Measurements from ENCODE around the gene SYK.

Gene SYK

GRCh38 chr9:90915693-90916092, 114.1 kb downstream of the SYK start:
- H3K36me3 ChIP-seq (ENCODE audit: control insufficient read depth in 2 of 2, insufficient read depth in 1 of 2, low read length in 2 of 2), result no peaks in the 10 kb centered on the region
- no peak overlapping the region for H3K27ac ChIP-seq (ENCODE audit: extremely low read depth, low read depth, low read length)
- H3K9me3 ChIP-seq (ENCODE audit: control insufficient read depth, insufficient read depth, low read depth, low read length), result no peaks in the 10 kb centered on the region
- no peak overlapping the region for H3K4me3 ChIP-seq (ENCODE audit: low read depth, low read length)
- TF ChIP-seq ZSCAN30 (tag by site-specific recombination; IDR thresholded peaks at IDR 0.05), result no peak
- TF ChIP-seq ZNF114 (tag by site-specific recombination; IDR thresholded peaks at IDR 0.05), result no peak
- no peak for TF ChIP-seq BCL11B (tag by site-specific recombination; IDR thresholded peaks at IDR 0.05; ENCODE audit: low read depth)
- no peak for TF ChIP-seq ZNF621 (tag by site-specific recombination; IDR thresholded peaks at IDR 0.05)
- CTCF ChIA-PET, result interaction anchor here (0.6 to 4.7 kb wide), 47 partner anchors 9 to 1313 kb away, joined by 3 to 94 read pairs (median 4); partner anchors contain the start of gene NFIL3
- POLR2A ChIA-PET, result interaction anchor here (0.7 kb wide), 1 partner anchor 86 kb away, joined by 3 read pairs; no protein-coding TSS in a partner anchor
- H3K4me1 ChIP-seq (ENCODE audit: control insufficient read depth, insufficient read depth, low read length), result no peaks in the 10 kb centered on the region

DNA sequence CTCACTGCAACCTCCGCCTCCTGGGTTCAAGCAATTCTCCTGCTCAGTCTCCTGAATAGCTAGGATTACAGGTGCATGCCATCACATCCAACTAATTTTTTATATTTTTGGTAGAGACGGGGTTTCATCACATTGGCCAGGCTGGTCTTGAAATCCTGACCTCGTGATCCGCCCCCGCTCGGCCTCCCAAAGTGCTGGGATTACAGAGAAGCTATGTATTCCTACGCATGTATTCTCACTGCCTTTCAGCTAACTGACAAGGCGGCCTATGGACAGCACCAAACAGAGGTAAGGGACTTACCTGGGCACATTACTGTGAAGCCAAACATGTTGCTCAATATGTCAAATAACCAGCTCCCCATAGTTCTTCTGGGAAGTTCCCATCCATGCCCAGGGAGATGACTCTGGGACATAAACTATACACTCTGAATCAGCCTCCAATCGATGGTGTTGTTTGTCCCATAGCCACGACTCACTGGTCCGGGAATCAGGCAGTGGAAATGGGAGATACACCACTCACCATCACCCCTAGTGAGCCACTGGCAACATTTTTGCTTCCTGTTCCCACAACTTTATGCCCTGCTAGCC, 114.6 kb downstream of the SYK start:
- TF ChIP-seq ZNF707 (tag by site-specific recombination; IDR thresholded peaks at IDR 0.05) (no peak), ZNF610 (tag by site-specific recombination; IDR thresholded peaks at IDR 0.05; ENCODE audit: borderline replicate concordance) (no peak), ZNF114 (tag by site-specific recombination; IDR thresholded peaks at IDR 0.05) (no peak), ZNF521 (tag by site-specific recombination; IDR thresholded peaks at IDR 0.05) (no peak), ZNF664 (tag by site-specific recombination; IDR thresholded peaks at IDR 0.05) (no peak), MYNN (tag by site-specific recombination; IDR thresholded peaks at IDR 0.05; ENCODE audit: borderline replicate concordance) (no peak), GLI2 (tag by site-specific recombination; IDR thresholded peaks at IDR 0.05; ENCODE audit: borderline replicate concordance, low read depth) (no peak), ZNF48 (tag by site-specific recombination; IDR thresholded peaks at IDR 0.05) (no peak), ZNF791 (tag by site-specific recombination; IDR thresholded peaks at IDR 0.05) (no peak), ZNF529 (tag by site-specific recombination; IDR thresholded peaks at IDR 0.05; ENCODE audit: insufficient replicate concordance) (no peak)
- TF ChIP-seq, protein P1, sequence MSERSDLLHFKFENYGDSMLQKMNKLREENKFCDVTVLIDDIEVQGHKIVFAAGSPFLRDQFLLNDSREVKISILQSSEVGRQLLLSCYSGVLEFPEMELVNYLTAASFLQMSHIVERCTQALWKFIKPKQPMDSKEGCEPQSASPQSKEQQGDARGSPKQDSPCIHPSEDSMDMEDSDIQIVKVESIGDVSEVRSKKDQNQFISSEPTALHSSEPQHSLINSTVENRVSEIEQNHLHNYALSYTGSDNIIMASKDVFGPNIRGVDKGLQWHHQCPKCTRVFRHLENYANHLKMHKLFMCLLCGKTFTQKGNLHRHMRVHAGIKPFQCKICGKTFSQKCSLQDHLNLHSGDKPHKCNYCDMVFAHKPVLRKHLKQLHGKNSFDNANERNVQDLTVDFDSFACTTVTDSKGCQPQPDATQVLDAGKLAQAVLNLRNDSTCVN (tag by site-specific recombination; optimal IDR thresholded peaks at IDR 0.05), result no peak
- TF ChIP-seq, protein P2, sequence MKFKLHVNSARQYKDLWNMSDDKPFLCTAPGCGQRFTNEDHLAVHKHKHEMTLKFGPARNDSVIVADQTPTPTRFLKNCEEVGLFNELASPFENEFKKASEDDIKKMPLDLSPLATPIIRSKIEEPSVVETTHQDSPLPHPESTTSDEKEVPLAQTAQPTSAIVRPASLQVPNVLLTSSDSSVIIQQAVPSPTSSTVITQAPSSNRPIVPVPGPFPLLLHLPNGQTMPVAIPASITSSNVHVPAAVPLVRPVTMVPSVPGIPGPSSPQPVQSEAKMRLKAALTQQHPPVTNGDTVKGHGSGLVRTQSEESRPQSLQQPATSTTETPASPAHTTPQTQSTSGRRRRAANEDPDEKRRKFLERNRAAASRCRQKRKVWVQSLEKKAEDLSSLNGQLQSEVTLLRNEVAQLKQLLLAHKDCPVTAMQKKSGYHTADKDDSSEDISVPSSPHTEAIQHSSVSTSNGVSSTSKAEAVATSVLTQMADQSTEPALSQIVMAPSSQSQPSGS (tag by site-specific recombination; IDR thresholded peaks at IDR 0.05; ENCODE audit: low read depth), result no peak
- TF ChIP-seq, protein P3, sequence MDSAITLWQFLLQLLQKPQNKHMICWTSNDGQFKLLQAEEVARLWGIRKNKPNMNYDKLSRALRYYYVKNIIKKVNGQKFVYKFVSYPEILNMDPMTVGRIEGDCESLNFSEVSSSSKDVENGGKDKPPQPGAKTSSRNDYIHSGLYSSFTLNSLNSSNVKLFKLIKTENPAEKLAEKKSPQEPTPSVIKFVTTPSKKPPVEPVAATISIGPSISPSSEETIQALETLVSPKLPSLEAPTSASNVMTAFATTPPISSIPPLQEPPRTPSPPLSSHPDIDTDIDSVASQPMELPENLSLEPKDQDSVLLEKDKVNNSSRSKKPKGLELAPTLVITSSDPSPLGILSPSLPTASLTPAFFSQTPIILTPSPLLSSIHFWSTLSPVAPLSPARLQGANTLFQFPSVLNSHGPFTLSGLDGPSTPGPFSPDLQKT (IDR thresholded peaks at IDR 0.05; ENCODE audit: borderline replicate concordance, low read depth, low read length), result no peak
- no peaks in the 10 kb centered on the region for H3K9me3 ChIP-seq (ENCODE audit: control insufficient read depth, insufficient read depth, low read depth, low read length)
- no peak overlapping the region for H3K27ac ChIP-seq (ENCODE audit: extremely low read depth, low read depth, low read length)
- H3K36me3 ChIP-seq (ENCODE audit: control insufficient read depth in 2 of 2, insufficient read depth in 1 of 2, low read length in 2 of 2), result no peaks in the 10 kb centered on the region
- no peak overlapping the region for H3K4me3 ChIP-seq (ENCODE audit: low read depth, low read length)
- ChIA-PET POLR2A (no interaction called here), CTCF (interaction anchor here (0.6 to 4.7 kb wide), 33 partner anchors 10 to 1319 kb away, joined by 3 to 94 read pairs (median 3); partner anchors contain the start of gene NFIL3)
- no peaks in the 10 kb centered on the region for H3K4me1 ChIP-seq (ENCODE audit: control insufficient read depth, insufficient read depth, low read length)

- H3K4me3 ChIP-seq (ENCODE audit: low read depth, low read length), result no peak overlapping the region
- no peak overlapping the region for H3K27ac ChIP-seq (ENCODE audit: extremely low read depth, low read depth, low read length)
- no peaks in the 10 kb centered on the region for H3K4me1 ChIP-seq (ENCODE audit: control insufficient read depth, insufficient read depth, low read length)
- H3K9me3 ChIP-seq (ENCODE audit: control insufficient read depth, insufficient read depth, low read depth, low read length), result no peaks in the 10 kb centered on the region
- TF ChIP-seq ZNF707 (tag by site-specific recombination; IDR thresholded peaks at IDR 0.05), result no peak
- H3K36me3 ChIP-seq (ENCODE audit: control insufficient read depth in 2 of 2, insufficient read depth in 1 of 2, low read length in 2 of 2), result no peaks in the 10 kb centered on the region
- ChIA-PET POLR2A (no interaction called here), CTCF (interaction anchor here (0.6 kb wide), 1 partner anchor 375 kb away, joined by 4 read pairs; no protein-coding TSS in a partner anchor)
These were observed 118.3 kb downstream of the SYK start for GRCh38 chr9:90919883-90920282.

Measured in HEK293 (cell line).